ENCODE data around the gene DNAJC10. TPM values are rescaled to one million over a fixed set of nuclear protein-coding genes. Genes with fewer than 3 reads are reported as not detected.
"Not testable (repeated sequence)": the region's sequence is repeated elsewhere in the genome, so short reads cannot be mapped to it uniquely, and the experiment has no call there.

Gene DNAJC10
- total RNA-seq, 1 donor from 2014 or later: 68.2 TPM

GRCh38 chr2:182706751-182707150 lies 9.3 kb upstream of the DNAJC10 start:
- no peak for DNase-seq
- Mint-ChIP-seq H3K27me3 (peaks cover 50% of the 10 kb centered on the region), H3K9me3 (peaks cover 4% of the 10 kb centered on the region), H3K36me3 (ENCODE audit: low read depth) (no peaks in the 10 kb centered on the region), H3K4me1 (no peaks in the 10 kb centered on the region), H3K27ac (no peak overlapping the region), H3K4me3 (no peak overlapping the region)
- intact Hi-C loops (cut with micrococcal nuclease): no loop called here

GRCh38 chr2:182713601-182714000 lies 2.5 kb upstream of the DNAJC10 start:
- H3K9me3 Mint-ChIP-seq: peaks cover 4% of the 10 kb centered on the region
- H3K27me3 Mint-ChIP-seq: peaks cover 23% of the 10 kb centered on the region
- DNase-seq: no peak
- H3K4me1 Mint-ChIP-seq: peaks cover 8% of the 10 kb centered on the region
- H3K36me3 Mint-ChIP-seq (ENCODE audit: low read depth): peaks cover 5% of the 10 kb centered on the region
- H3K27ac Mint-ChIP-seq: no peak overlapping the region
- no peak overlapping the region for H3K4me3 Mint-ChIP-seq
- intact Hi-C loops (cut with micrococcal nuclease): no loop called here

- H3K27me3 Mint-ChIP-seq: peaks cover 18% of the 10 kb centered on the region
- H3K27ac Mint-ChIP-seq: no peak overlapping the region
- peaks cover 4% of the 10 kb centered on the region for H3K9me3 Mint-ChIP-seq
- peaks cover 8% of the 10 kb centered on the region for H3K4me1 Mint-ChIP-seq
- DNase-seq: no peak
- H3K36me3 Mint-ChIP-seq (ENCODE audit: low read depth): peaks cover 9% of the 10 kb centered on the region
- intact Hi-C loops (cut with micrococcal nuclease): loop anchor here (2.0 to 5.0 kb wide), 3 partner anchors 48 to 823 kb away; partner anchors contain the start of gene ITPRID2
- no peak overlapping the region for H3K4me3 Mint-ChIP-seq
Measured at GRCh38 chr2:182715121-182715891, 751 bp upstream of the DNAJC10 start.

GRCh38 chr2:182716650-182716979 lies 558 bp downstream of the DNAJC10 start:
- Mint-ChIP-seq H3K9me3 (no peaks in the 10 kb centered on the region), H3K4me3 (no peak overlapping the region), H3K36me3 (ENCODE audit: low read depth) (peaks cover 12% of the 10 kb centered on the region), H3K4me1 (peaks cover 8% of the 10 kb centered on the region), H3K27me3 (peaks cover 8% of the 10 kb centered on the region), H3K27ac (no peak overlapping the region)
- no peak for DNase-seq
- intact Hi-C loops (cut with micrococcal nuclease): loop anchor here (1.0 to 5.0 kb wide), 3 partner anchors 49 to 824 kb away; partner anchors contain the start of genes ITPRID2 and NUP35

DNA sequence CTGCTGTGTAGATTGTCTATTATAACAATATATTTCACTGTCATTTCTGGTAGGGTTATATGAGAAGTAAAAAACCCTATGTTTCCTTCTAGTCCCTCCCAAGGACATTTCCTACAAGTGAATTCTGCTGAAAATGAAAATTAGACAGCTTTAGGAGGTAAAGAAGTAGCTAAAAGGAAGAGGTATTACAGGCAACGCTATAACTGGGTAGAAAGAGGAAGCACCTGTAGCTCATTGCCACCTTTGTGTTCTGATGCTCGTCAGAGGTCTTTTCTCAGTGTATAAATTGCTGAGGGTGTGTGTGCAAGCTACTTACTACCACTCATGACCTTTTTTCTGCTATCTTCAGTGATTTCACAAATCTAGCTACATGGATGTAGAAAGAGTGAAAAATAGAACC lies 1.4 kb downstream of the DNAJC10 start:
- Mint-ChIP-seq H3K4me3 (no peak overlapping the region), H3K27ac (no peak overlapping the region), H3K36me3 (ENCODE audit: low read depth) (peaks cover 12% of the 10 kb centered on the region), H3K4me1 (peaks cover 8% of the 10 kb centered on the region), H3K27me3 (peaks cover 4% of the 10 kb centered on the region), H3K9me3 (no peaks in the 10 kb centered on the region)
- no peak for DNase-seq
- intact Hi-C loops (cut with micrococcal nuclease): loop anchor here (5.0 kb wide), 2 partner anchors 50 to 825 kb away; partner anchors contain the start of gene ITPRID2

GRCh38 chr2:182717816-182718215 lies 1.8 kb downstream of the DNAJC10 start:
- Mint-ChIP-seq H3K4me3 (no peak overlapping the region), H3K36me3 (ENCODE audit: low read depth) (peaks cover 12% of the 10 kb centered on the region), H3K9me3 (no peaks in the 10 kb centered on the region), H3K27ac (no peak overlapping the region), H3K27me3 (peaks cover 3% of the 10 kb centered on the region), H3K4me1 (peaks cover 8% of the 10 kb centered on the region)
- intact Hi-C loops (cut with micrococcal nuclease): loop anchor here (5.0 kb wide), 2 partner anchors 51 to 826 kb away; partner anchors contain the start of gene ITPRID2
- no peak for DNase-seq

- intact Hi-C loops (cut with micrococcal nuclease): loop anchor here (5.0 kb wide), 2 partner anchors 51 to 826 kb away; partner anchors contain the start of gene ITPRID2
- H3K4me3 Mint-ChIP-seq: no peak overlapping the region
- no peaks in the 10 kb centered on the region for H3K27me3 Mint-ChIP-seq
- no peaks in the 10 kb centered on the region for H3K9me3 Mint-ChIP-seq
- no peak for DNase-seq
- no peak overlapping the region for H3K27ac Mint-ChIP-seq
- peaks cover 16% of the 10 kb centered on the region for H3K36me3 Mint-ChIP-seq (ENCODE audit: low read depth)
- H3K4me1 Mint-ChIP-seq: peaks cover 8% of the 10 kb centered on the region
Measured at GRCh38 chr2:182718459-182718858, 2.4 kb downstream of the DNAJC10 start.

DNA sequence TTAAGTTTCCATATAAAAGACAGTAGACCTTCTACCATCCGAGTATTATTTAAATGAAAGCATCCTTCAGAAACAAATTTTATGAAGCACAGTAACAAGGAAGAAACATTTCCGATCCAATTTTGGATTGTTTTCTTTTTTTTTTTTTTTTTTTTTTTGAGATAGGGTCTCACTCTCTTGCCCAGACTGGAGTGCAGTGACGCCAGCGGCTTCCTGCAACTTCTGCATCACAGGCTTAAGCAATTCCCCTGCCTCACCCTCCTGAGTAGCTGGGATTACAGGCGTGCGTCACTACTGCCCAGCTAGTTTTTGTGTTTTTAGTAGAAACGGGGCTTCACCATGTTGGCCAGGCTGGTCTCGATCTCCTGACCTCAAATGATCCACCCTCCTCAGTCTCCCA lies 3.1 kb downstream of the DNAJC10 start:
- intact Hi-C loops (cut with micrococcal nuclease): loop anchor here (5.0 kb wide), 2 partner anchors 52 to 827 kb away; partner anchors contain the start of gene ITPRID2
- H3K36me3 Mint-ChIP-seq (ENCODE audit: low read depth): peaks cover 20% of the 10 kb centered on the region
- not testable (repeated sequence) for H3K9me3 Mint-ChIP-seq, H3K4me3 Mint-ChIP-seq, H3K27me3 Mint-ChIP-seq, DNase-seq, H3K4me1 Mint-ChIP-seq, H3K27ac Mint-ChIP-seq

GRCh38 chr2:182724656-182725055 lies 8.6 kb downstream of the DNAJC10 start:
- H3K9me3 Mint-ChIP-seq: no peaks in the 10 kb centered on the region
- no peak overlapping the region for H3K4me3 Mint-ChIP-seq
- intact Hi-C loops (cut with micrococcal nuclease): no loop called here

GRCh38 chr2:182726473-182726872 lies 10.4 kb downstream of the DNAJC10 start:
- H3K4me3 Mint-ChIP-seq: no peak overlapping the region
- no peak overlapping the region for H3K27ac Mint-ChIP-seq
- no peaks in the 10 kb centered on the region for H3K27me3 Mint-ChIP-seq
- peaks cover 42% of the 10 kb centered on the region for H3K36me3 Mint-ChIP-seq (ENCODE audit: low read depth)
- intact Hi-C loops (cut with micrococcal nuclease): no loop called here
- H3K4me1 Mint-ChIP-seq: peaks cover 3% of the 10 kb centered on the region
- no peak for DNase-seq
- H3K9me3 Mint-ChIP-seq: no peaks in the 10 kb centered on the region

More at GRCh38 chr2:182724656-182725055, 8.6 kb downstream of the DNAJC10 start:
- no peak for DNase-seq
- H3K27me3 Mint-ChIP-seq: no peaks in the 10 kb centered on the region
- peaks cover 35% of the 10 kb centered on the region for H3K36me3 Mint-ChIP-seq (ENCODE audit: low read depth)
- H3K27ac Mint-ChIP-seq: no peak overlapping the region
- H3K4me1 Mint-ChIP-seq: peaks cover 3% of the 10 kb centered on the region

GRCh38 chr2:182728014-182728413 lies 12.0 kb downstream of the DNAJC10 start:
- H3K27ac Mint-ChIP-seq: no peak overlapping the region
- intact Hi-C loops (cut with micrococcal nuclease): no loop called here

GRCh38 chr2:182729710-182730339 lies 13.8 kb downstream of the DNAJC10 start:
- peaks cover 44% of the 10 kb centered on the region for H3K36me3 Mint-ChIP-seq (ENCODE audit: low read depth)
- H3K27me3 Mint-ChIP-seq: no peaks in the 10 kb centered on the region
- intact Hi-C loops (cut with micrococcal nuclease): no loop called here
- H3K4me3 Mint-ChIP-seq: no peak overlapping the region
- peaks cover 6% of the 10 kb centered on the region for H3K4me1 Mint-ChIP-seq
- DNase-seq: no peak
- H3K27ac Mint-ChIP-seq: no peak overlapping the region
- H3K9me3 Mint-ChIP-seq: no peaks in the 10 kb centered on the region

More at GRCh38 chr2:182728014-182728413, 12.0 kb downstream of the DNAJC10 start:
- peaks cover 6% of the 10 kb centered on the region for H3K4me1 Mint-ChIP-seq
- no peaks in the 10 kb centered on the region for H3K27me3 Mint-ChIP-seq
- H3K9me3 Mint-ChIP-seq: no peaks in the 10 kb centered on the region
- H3K36me3 Mint-ChIP-seq (ENCODE audit: low read depth): peaks cover 49% of the 10 kb centered on the region
- no peak overlapping the region for H3K4me3 Mint-ChIP-seq
- DNase-seq: no peak

DNA sequence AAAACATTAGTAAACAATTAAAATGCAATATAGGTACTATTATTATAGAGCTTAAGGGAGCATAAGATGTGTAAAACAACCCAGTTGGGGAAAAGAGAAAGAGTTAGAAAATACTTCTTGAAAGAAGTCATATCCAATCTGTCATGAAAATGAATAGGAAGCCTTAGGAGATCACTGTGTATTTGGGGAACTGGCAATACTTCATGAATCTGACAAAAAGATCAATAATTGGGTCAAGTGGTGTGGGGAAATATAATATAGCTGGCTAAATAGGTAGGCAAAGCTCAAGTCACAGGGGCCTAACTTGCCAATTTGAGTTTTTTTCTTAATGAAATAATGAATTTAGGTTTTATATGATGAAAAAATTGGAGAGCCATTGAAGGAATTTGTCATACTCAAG lies 14.4 kb downstream of the DNAJC10 start:
- no peak for DNase-seq
- Mint-ChIP-seq H3K36me3 (ENCODE audit: low read depth) (peaks cover 45% of the 10 kb centered on the region), H3K9me3 (no peaks in the 10 kb centered on the region), H3K4me1 (peaks cover 6% of the 10 kb centered on the region), H3K27me3 (no peaks in the 10 kb centered on the region), H3K4me3 (no peak overlapping the region), H3K27ac (no peak overlapping the region)
- intact Hi-C loops (cut with micrococcal nuclease): no loop called here

DNA sequence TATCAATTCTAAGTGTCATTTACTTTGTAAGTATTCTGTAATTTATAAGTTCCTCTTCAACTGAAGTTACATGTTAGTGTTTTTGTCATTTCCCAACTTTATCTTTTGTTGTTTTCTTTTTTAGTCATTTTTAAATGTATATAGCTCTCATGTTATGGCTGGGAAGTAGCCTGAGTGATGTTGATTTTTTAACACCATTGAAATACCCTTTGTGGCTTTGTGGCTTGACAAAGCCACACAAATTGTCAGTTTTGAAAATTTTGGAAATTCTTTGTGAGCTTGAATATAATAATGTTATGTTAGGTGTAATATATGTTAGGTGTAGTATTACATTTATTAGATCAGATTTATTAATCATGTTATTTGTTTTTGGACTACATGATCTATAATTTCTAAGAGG lies 16.7 kb downstream of the DNAJC10 start:
- H3K27me3 Mint-ChIP-seq: no peaks in the 10 kb centered on the region
- no peak for DNase-seq
- no peaks in the 10 kb centered on the region for H3K9me3 Mint-ChIP-seq
- peaks cover 46% of the 10 kb centered on the region for H3K36me3 Mint-ChIP-seq (ENCODE audit: low read depth)
- peaks cover 4% of the 10 kb centered on the region for H3K4me1 Mint-ChIP-seq
- intact Hi-C loops (cut with micrococcal nuclease): no loop called here
- H3K4me3 Mint-ChIP-seq: no peak overlapping the region
- no peak overlapping the region for H3K27ac Mint-ChIP-seq
